Endodermal cell (in vitro differentiated cells): ENCODE data around the gene LIPN. TPM values are rescaled to one million over a fixed set of nuclear protein-coding genes. Genes with fewer than 3 reads are reported as not detected.

ENCODE experiments used
- DNase-seq: peaks from one replicate; pipeline ENCODE4 v3.0.0-alpha.2; 2017
- H3K27ac ChIP-seq: 2 replicates; pipeline ENCODE4 v1.5.1; 2013; ENCODE audit warnings: mild to moderate bottlenecking, low read depth, low read length, moderate library complexity
- H3K27me3 ChIP-seq: 2 replicates; pipeline ENCODE4 v1.6.1; 2013; ENCODE audit warnings: mild to moderate bottlenecking, low read length, moderate library complexity; ENCODE audit not compliant: insufficient read depth, control insufficient read depth, poor library complexity, severe bottlenecking
- H3K36me3 ChIP-seq: 2 replicates; pipeline ENCODE4 v1.7.0; 2013; ENCODE audit warnings: mild to moderate bottlenecking, low read length, moderate library complexity; ENCODE audit not compliant: control insufficient read depth, insufficient read depth
- H3K4me1 ChIP-seq: one replicate; pipeline ENCODE4 v1.7.0; 2013; ENCODE audit warnings: low read length; ENCODE audit not compliant: control insufficient read depth, insufficient read depth
- H3K4me3 ChIP-seq: 2 replicates; pipeline ENCODE4 v1.5.1; 2013; ENCODE audit warnings: mild to moderate bottlenecking, low read length, moderate library complexity
- H3K9ac ChIP-seq: 2 replicates; pipeline ENCODE4 v1.6.1; 2013; ENCODE audit warnings: mild to moderate bottlenecking, low read length, moderate library complexity; ENCODE audit not compliant: poor library complexity, severe bottlenecking; ENCODE audit errors: extremely low read depth
- H3K9me3 ChIP-seq: 2 replicates; pipeline ENCODE4 v1.6.1; 2013; ENCODE audit warnings: mild to moderate bottlenecking, low read length, moderate library complexity; ENCODE audit not compliant: control insufficient read depth
- H3K27ac Mint-ChIP-seq: 2 replicates; pipeline ENCODE4 v1.8.0; 2020; ENCODE audit warnings: mixed read lengths
- H3K27me3 Mint-ChIP-seq: 2 replicates; pipeline ENCODE4 v1.8.0; 2021; ENCODE audit warnings: mild to moderate bottlenecking, mixed read lengths; ENCODE audit not compliant: insufficient read depth
- H3K36me3 Mint-ChIP-seq: 2 replicates; pipeline ENCODE4 v1.8.0; 2020; ENCODE audit warnings: low read depth, mixed read lengths
- H3K4me1 Mint-ChIP-seq: 2 replicates; pipeline ENCODE4 v1.8.0; 2020; ENCODE audit warnings: mixed read lengths
- H3K4me3 Mint-ChIP-seq: 2 replicates; pipeline ENCODE4 v1.8.0; 2020; ENCODE audit warnings: mild to moderate bottlenecking, moderate library complexity, mixed read lengths
- H3K9me3 Mint-ChIP-seq: 2 replicates; pipeline ENCODE4 v1.8.0; 2020; ENCODE audit warnings: mild to moderate bottlenecking, mixed read lengths
- CTCF ChIP-seq: fragments of 200-600 bp; sonication (generic); conservative IDR thresholded peaks from 2 replicates; pipeline ENCODE4 v1.5.0; 2021; ENCODE audit warnings: antibody characterized with exemption, mild to moderate bottlenecking
- WGBS, 2 experiments: methylation state at CpG; one replicate each; pipeline versions ENCODE4 v1.1.5 to v1.1.7; 2013; ENCODE audit warnings: missing lambda C conversion rate in 2 of 2, mixed read lengths in 1 of 2; ENCODE audit not compliant: insufficient coverage in 1 of 2, insufficient read length in 1 of 2; 5-methylcytosine and 5-hydroxymethylcytosine counted together
- total RNA-seq, 2 donors: library from RNA; stranded (reverse); fragmentation: NEBNext Ultra II Directional in 1 of 2; extraction: Animal tissue kit (Norgen Biotek cat#: 25700) in 1 of 2; gene quantifications; 2 replicates in 1 of 2; 3 replicates in 1 of 2; pipeline ENCODE4 v1.2.1, GENCODE V29; 2021

Gene LIPN
- total RNA-seq, 2 donors from 2014 or later: not detected

- no peaks in the 10 kb centered on the region for H3K4me1 Mint-ChIP-seq
- H3K27me3 ChIP-seq: no peaks in the 10 kb centered on the region
- H3K36me3 ChIP-seq: no peaks in the 10 kb centered on the region
- no peaks in the 10 kb centered on the region for H3K36me3 Mint-ChIP-seq
- 90 to 97% methylated on average over 5 of the region's 5 CpGs for WGBS, 2 experiments
- no peak overlapping the region for H3K4me3 Mint-ChIP-seq
- H3K9me3 ChIP-seq: no peaks in the 10 kb centered on the region
- no peak overlapping the region for H3K27ac ChIP-seq
- DNase-seq: no peak
- no peaks in the 10 kb centered on the region for H3K4me1 ChIP-seq
- H3K9me3 Mint-ChIP-seq: no peaks in the 10 kb centered on the region
- H3K27me3 Mint-ChIP-seq: no peaks in the 10 kb centered on the region
- TF ChIP-seq CTCF: no peak
- H3K4me3 ChIP-seq: no peak overlapping the region
- H3K27ac Mint-ChIP-seq: no peak overlapping the region
- no peak overlapping the region for H3K9ac ChIP-seq
Observed at GRCh38 chr10:88787463-88787862, 27.6 kb downstream of the LIPN start.

DNA sequence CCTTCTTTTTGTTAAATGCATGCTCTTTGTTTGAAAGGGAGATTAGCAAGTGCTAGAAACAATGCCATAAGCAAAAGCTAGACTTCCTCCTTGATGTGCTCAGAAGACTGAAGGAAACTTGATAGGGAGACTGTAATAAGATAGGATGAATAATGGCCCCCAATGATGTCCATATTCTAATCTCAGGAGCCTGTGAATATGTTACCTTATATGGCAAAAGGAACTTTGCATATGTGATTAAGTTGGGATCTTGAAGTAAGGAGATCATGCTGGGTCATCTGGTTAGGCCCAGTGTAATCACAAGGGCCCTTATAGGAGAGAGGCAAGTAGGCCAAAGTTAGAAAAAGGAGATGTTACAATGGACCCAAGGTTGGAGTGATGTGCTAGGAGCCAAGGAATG is 29.1 kb downstream of the LIPN start:
- no peak for TF ChIP-seq CTCF
- Mint-ChIP-seq H3K4me1 (no peaks in the 10 kb centered on the region), H3K27ac (no peak overlapping the region), H3K27me3 (no peaks in the 10 kb centered on the region), H3K9me3 (no peaks in the 10 kb centered on the region), H3K4me3 (no peak overlapping the region), H3K36me3 (no peaks in the 10 kb centered on the region)
- H3K9me3 ChIP-seq: no peaks in the 10 kb centered on the region
- H3K27ac ChIP-seq: no peak overlapping the region
- no peak for DNase-seq
- no peak overlapping the region for H3K9ac ChIP-seq
- H3K4me1 ChIP-seq: no peaks in the 10 kb centered on the region
- no peaks in the 10 kb centered on the region for H3K36me3 ChIP-seq
- H3K27me3 ChIP-seq: no peaks in the 10 kb centered on the region
- no peak overlapping the region for H3K4me3 ChIP-seq

DNA sequence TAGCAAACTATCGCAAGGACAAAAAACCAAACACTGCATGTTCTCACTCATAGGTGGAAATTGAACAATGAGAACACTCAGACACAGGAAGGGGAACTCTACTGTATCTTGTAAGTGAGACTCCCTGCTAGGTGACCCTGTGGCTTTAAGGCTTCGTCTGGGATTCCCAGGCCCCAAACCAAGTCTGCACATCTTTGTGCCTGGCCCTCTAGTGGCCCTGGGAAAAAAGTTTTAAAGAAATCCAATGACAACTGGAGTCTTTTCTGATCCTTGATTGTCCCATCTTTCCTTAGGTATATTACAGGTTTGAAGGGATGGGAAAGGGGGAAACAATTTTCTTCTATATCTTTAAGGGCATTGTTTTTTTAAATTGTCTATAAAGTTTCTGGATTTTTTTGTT is 32.1 kb downstream of the LIPN start:
- H3K9me3 ChIP-seq: no peaks in the 10 kb centered on the region
- TF ChIP-seq CTCF: peak; percentile 88
- no peaks in the 10 kb centered on the region for H3K36me3 ChIP-seq
- no peak overlapping the region for H3K4me3 ChIP-seq
- H3K27me3 ChIP-seq: no peaks in the 10 kb centered on the region
- peak; percentile 83 for DNase-seq
- H3K9me3 Mint-ChIP-seq: no peaks in the 10 kb centered on the region
- no peaks in the 10 kb centered on the region for H3K27me3 Mint-ChIP-seq
- no peak overlapping the region for H3K9ac ChIP-seq
- no peak overlapping the region for H3K27ac ChIP-seq
- no peaks in the 10 kb centered on the region for H3K4me1 Mint-ChIP-seq
- H3K36me3 Mint-ChIP-seq: no peaks in the 10 kb centered on the region
- 50 to 100% methylated on average over 1 to 2 of the region's 2 CpGs for whole genome bisulfite sequencing, 2 experiments
- H3K27ac Mint-ChIP-seq: no peak overlapping the region
- no peaks in the 10 kb centered on the region for H3K4me1 ChIP-seq
- no peak overlapping the region for H3K4me3 Mint-ChIP-seq
